ENCODE measurements around the gene IGF2BP2. TPM values are rescaled to one million over a fixed set of nuclear protein-coding genes. Genes with fewer than 3 reads are reported as not detected.
"Not testable (repeated sequence)": the region's sequence is repeated elsewhere in the genome, so short reads cannot be mapped to it uniquely, and the experiment has no call there.

The IGF2BP2 gene
- total RNA-seq, 1 donor from 2014 or later: 201 TPM

- no peak for DNase-seq (ENCODE audit: low spot score in 2 of 2, unreplicated experiment in 2 of 2)
- Mint-ChIP-seq H3K27ac (no peak overlapping the region), H3K9me3 (peaks cover 26% of the 10 kb centered on the region), H3K4me3 (no peak overlapping the region), H3K36me3 (peaks cover 72% of the 10 kb centered on the region), H3K4me1 (no peaks in the 10 kb centered on the region), H3K27me3 (ENCODE audit: low read depth) (no peaks in the 10 kb centered on the region)
- no peak for TF ChIP-seq CTCF (IDR thresholded peaks at IDR 0.05; ENCODE audit: unreplicated experiment)
Measured at GRCh38 chr3:185678027-185678426, 146.8 kb downstream of the IGF2BP2 start.

- Mint-ChIP-seq H3K4me3 (no peak overlapping the region), H3K27ac (no peak overlapping the region), H3K4me1 (no peaks in the 10 kb centered on the region), H3K27me3 (ENCODE audit: low read depth) (no peaks in the 10 kb centered on the region), H3K9me3 (peaks cover 18% of the 10 kb centered on the region), H3K36me3 (peaks cover 70% of the 10 kb centered on the region)
- peak; percentile 71 for TF ChIP-seq CTCF (IDR thresholded peaks at IDR 0.05; ENCODE audit: unreplicated experiment)
- no peak for DNase-seq (ENCODE audit: low spot score in 2 of 2, unreplicated experiment in 2 of 2)
Measured at GRCh38 chr3:185677146-185677829, 147.6 kb downstream of the IGF2BP2 start.

GRCh38 chr3:185667574-185667973 lies 157.3 kb downstream of the IGF2BP2 start:
- H3K9me3 Mint-ChIP-seq: no peaks in the 10 kb centered on the region

GRCh38 chr3:185663929-185664328 lies 160.9 kb downstream of the IGF2BP2 start:
- H3K4me1 Mint-ChIP-seq: no peaks in the 10 kb centered on the region

More at GRCh38 chr3:185667574-185667973, 157.3 kb downstream of the IGF2BP2 start:
- no peaks in the 10 kb centered on the region for H3K4me1 Mint-ChIP-seq
- peaks cover 41% of the 10 kb centered on the region for H3K36me3 Mint-ChIP-seq
- no peak overlapping the region for H3K27ac Mint-ChIP-seq
- no peaks in the 10 kb centered on the region for H3K27me3 Mint-ChIP-seq (ENCODE audit: low read depth)
- TF ChIP-seq CTCF (IDR thresholded peaks at IDR 0.05; ENCODE audit: unreplicated experiment): no peak
- no peak overlapping the region for H3K4me3 Mint-ChIP-seq
- DNase-seq (ENCODE audit: low spot score in 2 of 2, unreplicated experiment in 2 of 2): no peak

GRCh38 chr3:185661772-185662171 lies 163.1 kb downstream of the IGF2BP2 start:
- Mint-ChIP-seq H3K9me3 (no peaks in the 10 kb centered on the region), H3K36me3 (peaks cover 45% of the 10 kb centered on the region), H3K27ac (peak overlapping the region; percentile 1), H3K4me3 (no peak overlapping the region), H3K4me1 (no peaks in the 10 kb centered on the region), H3K27me3 (ENCODE audit: low read depth) (no peaks in the 10 kb centered on the region)
- no peak for TF ChIP-seq CTCF (IDR thresholded peaks at IDR 0.05; ENCODE audit: unreplicated experiment)
- no peak for DNase-seq (ENCODE audit: low spot score in 2 of 2, unreplicated experiment in 2 of 2)

More at GRCh38 chr3:185663929-185664328, 160.9 kb downstream of the IGF2BP2 start:
- H3K9me3 Mint-ChIP-seq: no peaks in the 10 kb centered on the region
- H3K36me3 Mint-ChIP-seq: peaks cover 44% of the 10 kb centered on the region
- no peaks in the 10 kb centered on the region for H3K27me3 Mint-ChIP-seq (ENCODE audit: low read depth)
- no peak overlapping the region for H3K27ac Mint-ChIP-seq
- H3K4me3 Mint-ChIP-seq: no peak overlapping the region
- DNase-seq (ENCODE audit: low spot score in 2 of 2, unreplicated experiment in 2 of 2): no peak
- no peak for TF ChIP-seq CTCF (IDR thresholded peaks at IDR 0.05; ENCODE audit: unreplicated experiment)

- H3K27me3 Mint-ChIP-seq (ENCODE audit: low read depth); DNase-seq (ENCODE audit: low spot score in 2 of 2, unreplicated experiment in 2 of 2); H3K4me1 Mint-ChIP-seq; H3K9me3 Mint-ChIP-seq; H3K4me3 Mint-ChIP-seq: not testable (repeated sequence)
- Mint-ChIP-seq H3K36me3 (peaks cover 44% of the 10 kb centered on the region), H3K27ac (peak overlapping the region; percentile 1)
Measured at GRCh38 chr3:185661296-185661695, 163.5 kb downstream of the IGF2BP2 start.

All from mesothelial cell of epicardium (in vitro differentiated cells).